GM19324 (cell line): ENCODE data around the gene CNNM4.

ENCODE experiments used
- ATAC-seq: cut with Tn5 transposase; IDR thresholded peaks from one replicate; pipeline ENCODE4 v1.9.1; 2021; ENCODE audit warnings: mild to moderate bottlenecking, moderate library complexity; ENCODE audit not compliant: unreplicated experiment, low FRiP score

CNNM4 gene

GRCh38 chr2:96809216-96809882 lies 48.6 kb downstream of the CNNM4 start:
- ATAC-seq: no peak

GRCh38 chr2:96809951-96810782 lies 49.5 kb downstream of the CNNM4 start:
- ATAC-seq: no peak

DNA sequence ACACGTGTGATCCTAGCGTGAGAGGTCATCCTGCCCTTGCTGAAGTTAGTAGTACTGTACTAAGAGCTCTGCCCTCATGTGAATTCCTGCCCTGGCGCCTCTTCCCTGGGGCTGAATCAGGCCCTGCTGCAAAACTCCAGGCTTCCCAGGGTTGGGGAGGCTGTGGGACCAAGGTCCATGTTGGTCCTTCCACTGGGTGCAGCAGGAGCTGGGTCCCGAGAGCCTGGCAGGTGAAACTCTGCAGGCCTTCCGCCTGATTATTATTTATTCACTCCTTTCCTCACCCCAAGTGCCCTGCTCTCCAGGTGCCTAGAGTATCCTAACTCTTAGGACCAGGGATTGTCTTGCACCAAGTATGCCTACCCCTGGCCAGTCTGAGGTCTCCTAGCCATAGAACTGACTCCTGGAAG lies 50.1 kb downstream of the CNNM4 start:
- no peak for ATAC-seq

GRCh38 chr2:96811917-96812316 lies 51.2 kb downstream of the CNNM4 start:
- ATAC-seq: no peak

DNA sequence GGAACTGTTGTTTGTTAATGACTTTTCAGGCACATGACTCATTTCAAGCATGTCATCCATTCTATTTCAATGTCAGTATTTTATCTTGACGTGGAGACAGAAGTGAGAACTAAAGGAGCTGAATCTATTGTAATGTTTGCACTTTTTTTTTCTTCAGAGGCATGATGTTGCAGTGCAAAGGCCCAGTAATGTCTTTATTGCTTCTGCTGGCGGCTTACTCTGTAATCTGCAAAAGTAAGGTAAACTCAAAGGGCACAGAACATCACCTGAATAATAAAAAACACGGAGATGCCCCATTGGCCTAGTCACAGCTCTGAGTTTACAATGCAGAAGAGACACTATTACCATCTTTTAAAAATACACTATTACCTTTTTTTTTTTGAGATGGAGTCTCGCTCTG lies 53.0 kb downstream of the CNNM4 start:
- ATAC-seq: no peak

DNA sequence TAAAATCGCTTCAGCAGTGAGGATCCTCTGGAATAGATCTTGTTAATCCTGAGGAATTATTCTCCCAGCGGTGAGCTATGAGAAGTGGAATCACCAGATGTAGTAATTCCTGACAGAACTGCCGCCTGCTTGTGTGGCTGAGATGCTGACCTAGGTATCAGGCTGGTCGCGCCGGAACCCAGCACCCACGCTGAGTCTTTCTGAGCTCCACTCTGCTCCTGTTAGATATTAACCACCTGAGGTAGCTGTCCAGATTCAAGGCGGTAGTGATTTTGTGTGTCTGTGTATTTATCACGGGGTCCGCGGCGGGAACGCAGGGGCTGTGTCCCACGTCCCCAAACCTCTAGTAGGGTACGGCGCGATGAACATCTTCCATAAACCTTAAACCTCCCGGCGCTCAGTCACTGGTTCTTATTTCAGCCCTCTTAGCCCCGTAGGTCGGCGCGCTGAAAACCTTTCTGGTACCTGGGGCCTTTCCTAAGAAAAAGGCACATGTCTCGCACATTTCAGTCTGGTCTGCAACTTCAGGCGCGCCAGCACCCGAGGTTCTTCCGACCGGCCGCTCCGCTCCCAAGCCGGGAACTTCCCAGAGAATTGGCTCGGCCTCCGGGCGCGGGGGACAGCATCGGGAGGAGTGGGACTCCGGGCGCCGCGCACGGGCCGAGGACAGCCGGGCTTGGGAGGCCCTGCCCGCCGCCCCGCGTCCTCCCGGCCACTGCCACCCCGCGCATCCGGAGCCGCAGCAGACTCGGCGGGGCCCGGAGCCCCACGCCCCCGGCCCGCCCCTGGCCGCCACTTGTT lies 54.8 kb downstream of the CNNM4 start:
- ATAC-seq: peak; percentile 0

GRCh38 chr2:96816127-96816835 lies 55.6 kb downstream of the CNNM4 start, which contains the start of gene CNNM3:
Gene CNNM3, plus strand, starts transcription at chr2:96816268. Its CDS starts 10 bp downstream, at chr2:96816278.
- peak; percentile 83 for ATAC-seq

DNA sequence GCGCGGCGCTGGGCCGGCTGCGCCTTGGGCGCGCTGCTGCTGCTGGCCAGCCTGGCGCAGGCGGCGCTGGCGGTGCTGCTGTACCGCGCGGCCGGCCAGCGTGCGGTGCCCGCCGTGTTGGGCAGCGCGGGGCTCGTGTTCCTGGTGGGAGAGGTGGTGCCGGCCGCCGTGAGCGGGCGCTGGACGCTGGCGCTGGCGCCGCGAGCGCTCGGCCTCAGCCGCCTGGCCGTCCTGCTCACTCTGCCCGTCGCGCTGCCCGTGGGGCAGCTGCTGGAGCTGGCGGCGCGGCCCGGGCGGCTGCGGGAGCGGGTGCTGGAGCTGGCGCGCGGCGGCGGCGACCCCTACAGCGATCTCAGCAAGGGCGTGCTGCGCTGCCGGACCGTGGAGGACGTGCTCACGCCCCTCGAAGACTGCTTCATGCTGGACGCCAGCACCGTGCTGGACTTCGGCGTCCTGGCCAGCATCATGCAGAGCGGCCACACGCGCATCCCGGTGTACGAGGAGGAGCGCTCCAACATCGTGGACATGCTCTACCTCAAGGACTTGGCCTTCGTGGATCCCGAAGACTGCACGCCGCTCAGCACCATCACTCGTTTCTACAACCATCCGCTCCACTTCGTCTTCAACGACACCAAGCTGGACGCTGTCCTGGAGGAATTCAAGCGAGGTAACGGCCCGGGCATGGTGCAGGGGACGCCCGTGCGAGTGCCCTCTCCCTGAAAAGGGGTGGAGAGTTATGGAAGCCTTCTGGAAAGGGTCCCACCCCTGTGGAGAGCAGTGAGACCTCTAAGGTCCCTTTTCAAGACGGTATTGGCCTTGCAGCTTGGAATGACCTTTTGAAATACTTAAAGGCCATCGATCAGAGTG lies 56.4 kb downstream of the CNNM4 start:
- no peak for ATAC-seq

DNA sequence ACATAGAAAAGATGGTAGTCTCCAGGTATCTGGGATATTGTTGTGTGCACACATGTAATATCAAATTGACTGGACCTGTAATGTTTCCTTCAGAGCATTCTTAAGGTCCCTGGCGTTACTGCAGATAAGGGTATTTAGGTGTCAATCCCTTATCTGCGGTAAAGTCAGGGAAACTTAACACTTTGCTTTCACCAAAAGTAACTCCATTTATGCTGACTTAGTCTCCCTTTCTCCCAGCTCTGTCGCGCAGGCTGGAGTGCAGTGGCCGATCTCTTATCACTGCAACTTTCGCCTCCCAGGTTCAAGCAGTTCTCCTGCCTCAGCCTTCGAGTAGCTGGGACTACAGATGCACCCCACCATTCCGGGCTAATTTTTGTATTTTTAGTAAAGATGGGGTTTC lies 57.2 kb downstream of the CNNM4 start:
- ATAC-seq: no peak

GRCh38 chr2:96819128-96819875 lies 58.6 kb downstream of the CNNM4 start:
- no peak for ATAC-seq

DNA sequence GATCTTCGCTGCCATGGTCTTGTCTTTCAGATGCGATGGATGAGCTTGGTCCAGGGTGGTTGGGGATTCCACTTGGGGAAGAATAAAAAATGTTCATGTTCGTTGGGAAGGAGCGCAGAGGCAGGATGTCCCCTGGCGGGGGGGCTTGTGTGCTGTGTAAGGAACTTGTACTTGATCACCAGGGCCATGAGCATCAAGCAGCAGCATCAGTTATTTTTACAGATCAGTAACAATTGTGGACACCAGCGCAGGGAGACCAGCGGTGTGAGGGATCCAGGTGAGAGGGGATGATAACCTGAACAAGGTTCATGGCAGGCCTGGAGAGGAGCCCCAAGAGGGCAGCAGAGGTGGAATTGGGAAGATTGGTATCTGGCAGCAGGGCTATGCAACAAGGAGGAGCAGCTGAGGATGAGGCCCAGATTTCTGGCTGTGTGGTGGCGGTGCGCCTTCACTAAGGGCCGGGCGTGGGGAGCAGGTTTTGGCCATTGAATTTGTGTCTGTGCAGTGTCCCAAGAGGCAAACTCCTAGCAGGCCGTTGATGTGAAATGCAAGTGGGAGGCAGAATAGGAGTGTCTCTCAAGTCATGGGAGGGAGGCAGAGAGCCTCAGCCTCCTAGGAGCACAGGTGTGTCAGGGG lies 59.3 kb downstream of the CNNM4 start:
- ATAC-seq: no peak

DNA sequence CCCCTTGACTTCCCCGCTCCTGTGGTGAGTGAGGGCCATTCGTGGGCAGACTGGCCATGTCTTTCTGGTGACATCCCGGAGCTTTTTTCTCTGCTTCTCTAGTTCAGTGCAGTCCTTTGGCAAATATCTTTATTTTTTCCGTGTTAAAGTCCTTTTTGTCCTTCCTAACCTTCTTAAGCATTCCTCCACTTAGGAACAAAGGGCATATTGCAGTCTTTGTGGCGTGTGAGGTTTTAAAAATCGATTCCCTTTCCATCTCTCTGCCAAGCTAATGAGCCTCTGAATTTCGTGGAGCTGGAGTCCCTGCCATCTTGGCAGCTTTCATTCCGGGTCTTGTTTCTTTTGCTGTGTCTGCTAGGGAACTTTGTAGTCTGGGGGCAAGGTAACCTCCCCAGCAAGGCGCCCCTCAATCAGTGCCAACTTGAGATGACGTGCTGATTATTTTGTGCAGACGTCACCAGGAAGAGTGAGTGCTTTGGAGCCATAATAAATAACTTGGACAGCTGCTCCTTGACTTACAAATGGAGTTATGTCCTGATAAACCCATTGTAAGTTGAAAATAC lies 60.5 kb downstream of the CNNM4 start:
- no peak for ATAC-seq

- no peak for ATAC-seq
These were observed 62.1 kb downstream of the CNNM4 start for GRCh38 chr2:96822786-96823185.

DNA sequence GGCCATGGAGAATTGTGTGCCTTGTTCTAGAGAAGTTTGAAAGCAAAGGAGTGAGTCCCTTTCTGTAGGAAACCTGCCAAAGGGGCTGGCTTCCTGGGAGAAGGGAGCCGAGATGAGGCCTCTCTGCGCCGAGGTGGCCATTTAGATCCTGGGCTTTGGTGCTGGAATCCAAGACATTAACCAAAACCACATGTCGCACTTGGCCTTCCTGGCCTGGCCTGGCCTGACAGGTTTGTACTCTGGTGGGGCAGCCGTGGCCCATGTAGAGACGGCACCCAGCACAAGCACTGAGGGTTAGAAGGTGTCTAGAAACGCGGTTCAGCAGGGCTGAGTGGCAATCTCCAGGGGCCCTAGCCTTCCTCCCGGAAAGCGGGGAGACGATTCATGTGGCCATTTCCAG lies 62.5 kb downstream of the CNNM4 start:
- ATAC-seq: no peak

- ATAC-seq: no peak
These were observed 63.6 kb downstream of the CNNM4 start for GRCh38 chr2:96824079-96824870.

GRCh38 chr2:96825057-96825456 lies 64.4 kb downstream of the CNNM4 start:
- ATAC-seq: no peak

DNA sequence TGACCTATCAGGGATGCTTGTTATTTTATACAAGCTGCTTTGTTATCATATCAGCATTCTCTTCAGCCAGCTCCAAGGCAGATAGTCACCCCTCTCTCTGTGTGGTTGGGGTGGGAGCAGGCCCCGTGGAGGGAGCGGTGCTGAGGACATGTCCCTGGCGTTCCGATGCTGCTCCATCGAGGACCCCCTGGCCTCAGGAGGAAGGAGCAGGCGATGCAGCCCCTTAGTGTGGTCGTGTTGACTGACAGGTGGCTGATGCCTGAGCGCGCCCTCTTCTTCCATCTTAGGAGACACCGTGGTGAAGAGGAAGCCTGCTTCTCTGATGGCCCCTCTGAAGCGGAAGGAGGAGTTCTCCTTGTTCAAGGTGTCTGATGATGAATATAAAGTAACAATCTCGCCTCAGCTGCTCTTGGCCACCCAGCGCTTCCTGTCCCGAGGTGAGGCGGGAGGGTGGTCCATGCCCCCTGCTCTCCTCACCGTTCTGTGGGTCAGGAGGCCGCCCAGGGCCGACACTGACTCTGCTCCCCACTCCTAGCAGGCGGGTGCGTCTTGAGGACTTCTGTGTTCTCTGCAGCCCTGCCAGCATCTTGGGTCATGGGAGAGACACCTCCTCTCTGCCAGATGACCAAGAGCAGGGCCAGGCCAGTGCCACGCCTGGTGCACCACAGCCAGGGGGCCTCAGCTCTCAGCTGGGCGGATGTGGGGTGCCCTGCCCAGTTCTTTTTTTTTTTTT lies 66.0 kb downstream of the CNNM4 start:
- no peak for ATAC-seq
